Thoracic aorta (tissue), 2 donors: ENCODE data around the gene IQSEC1. TPM values are rescaled to one million over a fixed set of nuclear protein-coding genes. Genes with fewer than 3 reads are reported as not detected.

Source experiments
- ATAC-seq: fragments of 150-250 bp; one replicate; pipeline ENCODE4 v1.8.0; 2017; ENCODE audit warnings: low read depth; ENCODE audit not compliant: insufficient number of reproducible peaks, low FRiP score
- DNase-seq: peaks from one replicate; pipeline ENCODE4 v3.0.0-alpha.2; 2020; ENCODE audit warnings: low spot score
- H3K27ac ChIP-seq, 2 donors: fragments of 200-600 bp; sonication (generic); 1 replicate in 1 of 2; 2 replicates in 1 of 2; pipeline ENCODE4 v1.5.1; 2016; ENCODE audit warnings: mild to moderate bottlenecking in 2 of 2, moderate library complexity in 2 of 2
- H3K27me3 ChIP-seq: fragments of 200-600 bp; sonication (generic); replicated peaks from 2 replicates; pipeline ENCODE4 v1.6.0; 2016; ENCODE audit warnings: mild to moderate bottlenecking; ENCODE audit not compliant: insufficient read depth
- H3K36me3 ChIP-seq: fragments of 200-600 bp; sonication (generic); one replicate; pipeline ENCODE4 v1.5.1; 2016
- H3K4me1 ChIP-seq, 2 donors: fragments of 200-600 bp; sonication (generic); 1 replicate in 1 of 2; 2 replicates in 1 of 2; pipeline versions ENCODE4 v1.5.1 to v1.6.0; 2016; ENCODE audit warnings: low read depth in 2 of 2, mild to moderate bottlenecking in 1 of 2; ENCODE audit not compliant: control insufficient read depth in 1 of 2
- H3K4me3 ChIP-seq: fragments of 200-600 bp; sonication (generic); 2 replicates; pipeline ENCODE4 v1.5.1; 2016; ENCODE audit warnings: mild to moderate bottlenecking
- H3K9me3 ChIP-seq: fragments of 200-600 bp; sonication (generic); 2 replicates; pipeline ENCODE4 v1.5.1; 2016
- total RNA-seq, 2 donors: library from RNA; depleted of rRNA; stranded (reverse); fragments of >200 nt; gene quantifications; one replicate each; pipeline versions ENCODE4 v1.1.0 to v1.2.3, GENCODE V29; 2016
- TF ChIP-seq, protein P1 (sequence below): fragments of 200-600 bp; sonication (generic); IDR thresholded peaks from one replicate; pipeline ENCODE4 v1.5.1; 2019; ENCODE audit warnings: antibody characterized with exemption

Gene IQSEC1
- 100 to 1,000 TPM in 1 of 2 donors, 10 to 100 TPM in 1; 93.6 to 121 TPM for total RNA-seq

DNA sequence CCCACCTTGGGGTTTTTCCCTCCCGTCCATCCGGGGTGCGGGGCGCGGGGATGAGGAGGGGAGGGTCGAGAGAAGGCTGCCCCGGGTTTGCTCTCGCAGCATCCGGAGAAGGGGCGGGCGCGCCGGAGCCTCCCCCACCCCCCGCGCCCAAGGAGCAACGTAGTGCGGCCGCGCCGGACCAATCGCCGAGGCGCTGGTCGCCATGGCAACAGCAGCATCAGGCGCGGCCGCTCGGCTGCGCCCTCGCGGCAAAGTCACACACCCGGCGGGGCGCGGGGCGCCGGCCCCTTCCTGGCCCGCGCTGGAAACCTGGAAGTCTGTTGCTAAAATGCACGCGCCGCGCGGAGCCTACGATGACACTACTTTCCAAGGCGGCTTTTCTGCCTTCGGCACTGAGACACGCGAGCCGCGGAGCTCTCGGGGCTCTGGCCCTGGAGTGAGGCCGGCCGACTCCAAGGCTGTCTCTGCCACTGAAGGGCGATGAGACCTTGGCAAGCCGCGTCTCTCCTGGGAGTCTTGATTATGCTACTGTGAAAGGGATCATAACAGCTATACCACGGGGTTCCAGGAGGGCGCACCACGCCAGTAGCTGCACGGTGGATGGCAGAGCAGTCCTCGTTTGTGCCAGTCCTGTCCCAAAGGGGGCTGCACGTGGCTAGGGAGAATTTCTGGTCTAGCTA lies at the start of gene IQSEC1:
Gene IQSEC1 (minus strand): TSS at position 104 of the 680 bp plus-strand sequence. CDS start 415 bp downstream, outside the sequence.
- TF ChIP-seq, protein P1, sequence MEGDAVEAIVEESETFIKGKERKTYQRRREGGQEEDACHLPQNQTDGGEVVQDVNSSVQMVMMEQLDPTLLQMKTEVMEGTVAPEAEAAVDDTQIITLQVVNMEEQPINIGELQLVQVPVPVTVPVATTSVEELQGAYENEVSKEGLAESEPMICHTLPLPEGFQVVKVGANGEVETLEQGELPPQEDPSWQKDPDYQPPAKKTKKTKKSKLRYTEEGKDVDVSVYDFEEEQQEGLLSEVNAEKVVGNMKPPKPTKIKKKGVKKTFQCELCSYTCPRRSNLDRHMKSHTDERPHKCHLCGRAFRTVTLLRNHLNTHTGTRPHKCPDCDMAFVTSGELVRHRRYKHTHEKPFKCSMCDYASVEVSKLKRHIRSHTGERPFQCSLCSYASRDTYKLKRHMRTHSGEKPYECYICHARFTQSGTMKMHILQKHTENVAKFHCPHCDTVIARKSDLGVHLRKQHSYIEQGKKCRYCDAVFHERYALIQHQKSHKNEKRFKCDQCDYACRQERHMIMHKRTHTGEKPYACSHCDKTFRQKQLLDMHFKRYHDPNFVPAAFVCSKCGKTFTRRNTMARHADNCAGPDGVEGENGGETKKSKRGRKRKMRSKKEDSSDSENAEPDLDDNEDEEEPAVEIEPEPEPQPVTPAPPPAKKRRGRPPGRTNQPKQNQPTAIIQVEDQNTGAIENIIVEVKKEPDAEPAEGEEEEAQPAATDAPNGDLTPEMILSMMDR = no peak
- H3K4me3 ChIP-seq = peak within 1 kb of the TSS; percentile 63
- H3K27me3 ChIP-seq = no peaks in the 10 kb centered on the region
- H3K36me3 ChIP-seq = no peaks in the 10 kb centered on the region
- no peak for DNase-seq
- H3K27ac ChIP-seq = peak within 1 kb of the TSS in 1 of 2 donors; percentile 6
- ATAC-seq = no peak
- H3K4me1 ChIP-seq = peaks cover 11 to 44% of the 10 kb centered on the region in 2 donors
- H3K9me3 ChIP-seq = no peaks in the 10 kb centered on the region

DNA sequence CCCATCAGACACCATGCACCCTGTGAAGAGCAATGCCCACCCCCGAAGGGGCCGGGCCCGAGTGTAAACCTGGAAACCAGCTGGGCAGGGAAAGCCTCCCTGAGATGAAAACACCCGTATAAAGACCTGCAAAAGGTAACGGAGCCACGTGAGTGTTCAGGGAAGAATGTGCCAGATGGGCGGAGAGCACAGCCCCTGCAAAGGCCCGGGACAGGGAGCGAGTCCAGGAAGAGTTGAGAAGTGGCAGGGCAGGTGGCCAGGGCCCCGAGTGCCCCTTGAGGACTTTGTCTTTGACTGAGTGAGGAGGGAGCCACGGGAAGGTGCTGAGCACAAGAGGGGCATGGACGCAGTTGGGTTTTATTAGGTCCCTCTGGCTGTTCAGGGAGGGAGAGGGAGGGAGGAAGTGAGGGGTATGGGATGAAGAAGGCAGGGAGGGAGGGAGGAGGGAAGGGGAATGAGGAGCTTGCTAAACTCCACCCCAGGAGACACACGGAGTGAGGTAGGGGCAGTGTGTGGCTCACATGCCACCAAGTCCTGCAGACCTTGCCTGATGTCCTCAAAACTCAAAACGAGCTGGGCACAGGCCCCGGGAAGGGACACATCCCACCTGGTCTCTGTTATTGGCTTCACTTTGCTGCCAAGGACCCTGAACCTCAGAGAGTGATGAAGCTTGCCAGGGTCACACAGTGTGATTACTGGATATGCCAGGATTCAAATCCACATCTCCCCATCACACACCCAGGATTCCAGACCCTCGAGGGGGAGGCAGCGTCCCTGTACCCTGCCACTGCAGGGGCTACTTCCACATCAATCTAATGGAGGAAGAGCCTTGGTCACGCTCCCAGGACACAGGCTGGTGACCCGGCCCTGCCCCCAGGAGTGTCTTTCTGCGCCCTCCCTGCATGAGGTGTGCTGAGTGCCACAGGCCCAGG lies 49.1 kb upstream of the IQSEC1 start:
- Histone ChIP-seq H3K4me1 (no peaks in the 10 kb centered on the region), H3K27me3 (no peaks in the 10 kb centered on the region), H3K9me3 (no peaks in the 10 kb centered on the region), H3K4me3 (no peak overlapping the region), H3K27ac (no peak overlapping the region), H3K36me3 (no peaks in the 10 kb centered on the region)
- no peak for DNase-seq
- ATAC-seq = no peak
- TF ChIP-seq, protein P1 = no peak

DNA sequence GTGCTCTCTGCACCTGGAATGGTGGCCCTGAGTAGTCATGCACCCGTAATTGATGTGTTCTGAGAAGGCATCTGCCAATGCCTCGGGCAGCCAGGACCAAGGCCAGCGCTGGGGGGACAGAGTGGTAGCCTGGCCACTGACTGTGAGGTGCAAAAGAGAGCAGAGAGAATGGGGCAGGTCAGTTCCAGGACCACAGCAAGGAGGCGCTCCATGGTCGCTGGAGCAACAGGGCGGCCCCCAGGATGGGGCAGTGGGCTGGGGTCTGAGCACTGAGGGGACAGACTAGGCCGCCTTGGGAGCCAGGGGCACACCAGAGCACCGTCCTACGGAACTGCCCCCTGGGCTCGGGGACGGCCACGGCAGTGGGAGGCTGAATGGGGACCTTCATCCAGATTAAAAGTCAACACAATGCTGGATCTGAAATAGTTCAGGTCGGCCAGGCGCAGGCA lies 48.3 kb upstream of the IQSEC1 start:
- Histone ChIP-seq H3K27me3 (no peaks in the 10 kb centered on the region), H3K9me3 (no peaks in the 10 kb centered on the region), H3K27ac (no peak overlapping the region), H3K4me1 (no peaks in the 10 kb centered on the region), H3K4me3 (no peak overlapping the region), H3K36me3 (no peaks in the 10 kb centered on the region)
- TF ChIP-seq, protein P1 = no peak
- DNase-seq (no peak), ATAC-seq (no peak)

DNA sequence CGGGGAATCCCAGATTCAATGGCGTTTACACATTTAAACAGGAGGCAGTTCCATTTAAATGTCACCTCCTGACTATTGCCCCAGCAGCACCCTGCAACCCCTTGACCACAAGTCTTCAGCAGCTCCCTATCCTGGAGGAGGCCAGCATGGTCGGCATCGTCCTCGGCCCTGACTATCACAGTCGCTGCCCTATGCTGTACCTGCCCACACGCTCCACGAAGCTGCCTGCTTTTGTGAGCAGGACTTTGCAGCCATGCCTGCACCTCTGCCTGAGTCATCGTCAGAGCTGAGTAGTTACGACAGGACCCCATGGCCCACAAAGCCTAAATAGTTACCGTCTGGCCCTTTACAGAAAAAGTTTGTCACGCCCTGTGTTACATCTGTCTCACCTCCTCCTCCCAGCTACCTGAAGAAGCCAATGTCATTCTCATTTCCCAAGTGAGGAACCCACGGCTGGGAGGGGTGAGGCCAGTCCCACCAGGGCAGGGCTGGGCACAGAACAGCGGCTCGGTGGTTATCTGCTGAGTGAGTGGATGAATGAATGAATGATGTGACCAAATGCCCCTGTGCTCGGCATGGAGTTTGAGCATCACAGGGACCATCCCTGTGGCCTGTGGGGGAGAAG lies 47.8 kb upstream of the IQSEC1 start:
- H3K4me3 ChIP-seq = no peak overlapping the region
- ATAC-seq (no peak), DNase-seq (no peak)
- TF ChIP-seq, protein P1 = no peak
- no peaks in the 10 kb centered on the region for H3K9me3 ChIP-seq
- no peaks in the 10 kb centered on the region for H3K36me3 ChIP-seq
- H3K4me1 ChIP-seq = no peaks in the 10 kb centered on the region
- no peaks in the 10 kb centered on the region for H3K27me3 ChIP-seq
- no peak overlapping the region for H3K27ac ChIP-seq
